Uterus (tissue), 4 donors: ENCODE measurements around the gene KLHL17. TPM values are rescaled to one million over a fixed set of nuclear protein-coding genes. Genes with fewer than 3 reads are reported as not detected.

Experiments used
- DNase-seq, 2 donors: peaks; one replicate each; pipeline ENCODE4 v3.0.0-alpha.2; 2019 to 2020
- H3K27ac ChIP-seq, 2 donors: fragments of 200-600 bp; sonication (generic); 1 replicate in 1 of 2; 2 replicates in 1 of 2; pipeline ENCODE4 v1.5.1; 2016 to 2018
- H3K27me3 ChIP-seq, 2 donors: fragments of 200-600 bp; sonication (generic); one replicate each; pipeline ENCODE4 v1.5.1; 2018 to 2019; ENCODE audit warnings: control low read depth in 1 of 2
- H3K36me3 ChIP-seq, 2 donors: fragments of 200-600 bp; sonication (generic); one replicate each; pipeline ENCODE4 v1.5.1; 2019; ENCODE audit warnings: control low read depth in 1 of 2
- H3K4me1 ChIP-seq, 2 donors: fragments of 200-600 bp; sonication (generic); one replicate each; pipeline ENCODE4 v1.5.1; 2018 to 2019; ENCODE audit warnings: control low read depth in 1 of 2
- H3K4me3 ChIP-seq, 2 donors: fragments of 200-600 bp; sonication (generic); 1 replicate in 1 of 2; 2 replicates in 1 of 2; pipeline ENCODE4 v1.5.1; 2018 to 2019; ENCODE audit warnings: mild to moderate bottlenecking in 1 of 2
- H3K9me3 ChIP-seq, 2 donors: fragments of 200-600 bp; sonication (generic); one replicate each; pipeline ENCODE4 v1.5.1; 2019; ENCODE audit warnings: control low read depth in 1 of 2
- POLR2A ChIP-seq, 2 donors: fragments of 450-650 bp; IDR thresholded peaks; one replicate each; pipeline ENCODE4 v1.6.1; 2016; ENCODE audit warnings: antibody characterized with exemption in 2 of 2, mild to moderate bottlenecking in 1 of 2, moderate library complexity in 1 of 2
- intact Hi-C: fragments of 100-400 bp; cut with DNase I; formaldehyde crosslinking; loops from one replicate; pipeline ENCODE4 v1.15.1; 2023; ENCODE audit warnings: low total_unique reads
- total RNA-seq, 4 donors: library from RNA; depleted of rRNA in 3 of 4; stranded (reverse); fragments of >200 nt in 3 of 4; gene quantifications; one replicate each; pipeline versions ENCODE4 v1.1.0 to v1.2.4, GENCODE V29; 2014 to 2023
- TF ChIP-seq, protein P1 (sequence below), 4 experiments: fragments of 200-600 bp in 2 of 4; fragments of 450-650 bp in 2 of 4; sonication (generic) in 2 of 4; IDR thresholded peaks; one replicate each; pipeline ENCODE4 v1.5.1; 2016 to 2019; ENCODE audit warnings: antibody characterized with exemption in 4 of 4, mild to moderate bottlenecking in 2 of 4, moderate library complexity in 1 of 4
- donor health status: DM: yes; HTN: yes; CAD: no.

KLHL17 gene
- total RNA-seq, 4 donors from 2014 or later: 1.8 to 15.3 (median 9.6) TPM

DNA sequence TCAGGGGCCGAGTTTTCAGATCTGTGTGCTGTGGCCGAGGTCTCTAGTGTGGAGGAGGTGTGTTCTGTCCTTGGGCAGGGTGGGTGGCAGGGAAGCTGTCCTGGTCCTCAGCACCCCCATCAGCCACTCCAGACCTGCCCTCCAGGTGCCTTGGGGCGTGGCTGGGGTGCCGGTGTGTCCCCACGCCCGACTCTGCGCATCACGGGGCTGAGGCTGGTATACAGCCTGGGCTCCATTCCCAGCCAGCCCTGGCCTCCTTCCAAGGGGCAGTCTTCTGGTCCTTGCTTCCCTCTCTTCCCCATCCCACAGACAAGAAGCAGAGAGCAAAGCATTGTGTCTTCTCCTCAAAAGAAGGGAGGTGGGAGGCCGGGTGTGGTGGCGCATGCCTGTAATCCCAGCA is 32.6 kb upstream of the KLHL17 start:
- no peaks in the 10 kb centered on the region for H3K27me3 ChIP-seq
- intact Hi-C loops: no loop called here

DNA sequence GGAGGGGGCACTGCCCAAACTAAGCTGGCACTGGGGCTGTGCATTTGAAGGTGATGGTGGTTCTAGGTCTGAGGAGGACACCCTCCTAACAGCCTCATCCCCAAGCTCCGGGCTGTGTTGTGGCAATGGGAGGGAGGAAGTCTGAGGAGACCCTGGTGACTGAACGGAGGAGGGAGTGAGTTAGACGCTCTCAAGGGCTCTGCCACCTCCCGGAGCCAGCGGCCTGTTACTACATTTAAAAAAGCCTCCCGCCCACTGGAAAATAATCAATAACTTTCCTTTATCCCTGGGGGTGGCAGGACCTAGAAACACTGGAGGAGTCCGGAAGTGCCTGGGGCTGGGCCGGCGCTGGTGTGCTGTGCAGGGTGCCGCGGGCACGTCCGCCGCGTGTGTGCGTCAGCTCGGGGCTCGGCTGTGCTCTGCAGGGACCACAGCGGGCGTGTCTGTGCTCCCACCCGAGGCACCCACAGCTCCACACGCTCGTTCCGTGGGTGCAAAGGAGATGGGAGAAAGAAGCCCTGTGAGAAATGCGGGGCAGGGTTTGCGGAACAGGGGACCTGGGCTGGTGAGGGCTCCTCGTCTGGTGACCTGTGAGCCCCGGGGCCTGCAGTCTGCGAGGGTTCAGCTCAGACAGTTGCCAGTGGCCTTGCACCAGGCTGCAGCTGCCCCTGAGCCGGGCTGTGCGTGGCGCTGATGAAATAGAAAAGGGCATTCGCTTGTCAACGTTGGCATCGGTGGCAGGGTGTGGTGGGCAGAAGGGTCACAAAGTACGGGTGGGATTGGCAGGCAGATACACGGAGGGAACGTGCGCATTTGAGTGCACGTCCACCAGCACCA is 31.3 kb upstream of the KLHL17 start:
- Histone ChIP-seq H3K4me3 (no peak overlapping the region), H3K27ac (no peak overlapping the region), H3K36me3 (no peaks in the 10 kb centered on the region), H3K27me3 (no peaks in the 10 kb centered on the region), H3K4me1 (peaks cover 0 to 21% of the 10 kb centered on the region in 2 donors), H3K9me3 (no peaks in the 10 kb centered on the region)
- intact Hi-C loops: no loop called here
- TF ChIP-seq, protein P1, sequence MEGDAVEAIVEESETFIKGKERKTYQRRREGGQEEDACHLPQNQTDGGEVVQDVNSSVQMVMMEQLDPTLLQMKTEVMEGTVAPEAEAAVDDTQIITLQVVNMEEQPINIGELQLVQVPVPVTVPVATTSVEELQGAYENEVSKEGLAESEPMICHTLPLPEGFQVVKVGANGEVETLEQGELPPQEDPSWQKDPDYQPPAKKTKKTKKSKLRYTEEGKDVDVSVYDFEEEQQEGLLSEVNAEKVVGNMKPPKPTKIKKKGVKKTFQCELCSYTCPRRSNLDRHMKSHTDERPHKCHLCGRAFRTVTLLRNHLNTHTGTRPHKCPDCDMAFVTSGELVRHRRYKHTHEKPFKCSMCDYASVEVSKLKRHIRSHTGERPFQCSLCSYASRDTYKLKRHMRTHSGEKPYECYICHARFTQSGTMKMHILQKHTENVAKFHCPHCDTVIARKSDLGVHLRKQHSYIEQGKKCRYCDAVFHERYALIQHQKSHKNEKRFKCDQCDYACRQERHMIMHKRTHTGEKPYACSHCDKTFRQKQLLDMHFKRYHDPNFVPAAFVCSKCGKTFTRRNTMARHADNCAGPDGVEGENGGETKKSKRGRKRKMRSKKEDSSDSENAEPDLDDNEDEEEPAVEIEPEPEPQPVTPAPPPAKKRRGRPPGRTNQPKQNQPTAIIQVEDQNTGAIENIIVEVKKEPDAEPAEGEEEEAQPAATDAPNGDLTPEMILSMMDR (IDR thresholded peaks at IDR 0.05): no peak
- no peak for TF ChIP-seq POLR2A (IDR thresholded peaks at IDR 0.05)
- no peak for DNase-seq

More for the DNA sequence above, 32.6 kb upstream of the KLHL17 start:
- H3K4me3 ChIP-seq: no peak overlapping the region
- no peaks in the 10 kb centered on the region for H3K9me3 ChIP-seq
- H3K36me3 ChIP-seq: no peaks in the 10 kb centered on the region
- no peak for DNase-seq
- no peak overlapping the region for H3K27ac ChIP-seq
- peaks cover 0 to 28% of the 10 kb centered on the region in 2 donors for H3K4me1 ChIP-seq
- TF ChIP-seq, protein P1 (IDR thresholded peaks at IDR 0.05): no peak
- no peak for TF ChIP-seq POLR2A (IDR thresholded peaks at IDR 0.05)

DNA sequence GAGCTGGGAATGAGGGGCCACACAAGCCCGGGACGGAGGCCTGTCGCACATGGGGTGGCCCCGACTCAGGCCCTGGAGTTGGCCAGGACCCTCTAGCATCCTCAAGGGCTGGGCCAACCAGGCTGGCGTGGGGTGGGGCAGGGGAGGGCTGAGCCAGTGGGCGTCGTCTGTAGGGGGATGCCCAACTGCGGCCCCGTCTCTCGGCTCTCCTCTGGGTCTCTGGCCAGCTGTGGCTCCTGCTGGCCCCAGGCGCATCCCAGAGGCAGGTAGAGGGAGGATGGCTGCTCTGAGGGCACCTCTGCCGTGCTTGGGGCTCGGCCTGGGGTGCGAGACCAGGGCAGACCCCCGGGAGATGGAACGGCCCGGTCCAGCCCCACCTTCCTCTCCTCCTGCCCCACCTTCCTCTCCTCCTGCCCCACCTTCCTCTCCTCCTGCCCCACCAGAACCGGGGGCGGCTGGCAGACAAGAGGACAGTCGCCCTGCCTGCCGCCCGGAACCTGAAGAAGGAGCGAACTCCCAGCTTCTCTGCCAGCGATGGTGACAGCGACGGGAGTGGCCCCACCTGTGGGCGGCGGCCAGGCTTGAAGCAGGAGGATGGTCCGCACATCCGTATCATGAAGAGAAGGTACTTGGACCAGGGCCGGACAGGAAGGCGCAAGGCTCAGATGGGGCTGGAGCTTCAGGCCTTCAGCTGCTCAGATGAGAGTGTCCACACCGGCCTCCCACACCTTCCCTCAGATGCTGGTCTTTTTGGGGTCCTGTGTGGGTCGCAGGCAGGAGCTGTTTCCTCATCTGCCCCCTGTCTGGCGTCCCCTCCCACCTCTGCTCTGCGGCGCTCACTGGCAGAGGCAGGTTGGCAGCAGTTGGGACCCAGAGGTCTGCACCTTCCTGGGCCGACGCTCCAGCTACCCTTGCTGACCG is 30.4 kb upstream of the KLHL17 start:
- TF ChIP-seq, protein P1 (IDR thresholded peaks at IDR 0.05): no peak
- no peak for TF ChIP-seq POLR2A (IDR thresholded peaks at IDR 0.05)
- H3K4me1 ChIP-seq: peaks cover 0 to 12% of the 10 kb centered on the region in 2 donors
- no peaks in the 10 kb centered on the region for H3K36me3 ChIP-seq
- intact Hi-C loops: no loop called here
- H3K27me3 ChIP-seq: no peaks in the 10 kb centered on the region
- no peak overlapping the region for H3K4me3 ChIP-seq
- DNase-seq: no peak
- H3K27ac ChIP-seq: no peak overlapping the region
- H3K9me3 ChIP-seq: no peaks in the 10 kb centered on the region

DNA sequence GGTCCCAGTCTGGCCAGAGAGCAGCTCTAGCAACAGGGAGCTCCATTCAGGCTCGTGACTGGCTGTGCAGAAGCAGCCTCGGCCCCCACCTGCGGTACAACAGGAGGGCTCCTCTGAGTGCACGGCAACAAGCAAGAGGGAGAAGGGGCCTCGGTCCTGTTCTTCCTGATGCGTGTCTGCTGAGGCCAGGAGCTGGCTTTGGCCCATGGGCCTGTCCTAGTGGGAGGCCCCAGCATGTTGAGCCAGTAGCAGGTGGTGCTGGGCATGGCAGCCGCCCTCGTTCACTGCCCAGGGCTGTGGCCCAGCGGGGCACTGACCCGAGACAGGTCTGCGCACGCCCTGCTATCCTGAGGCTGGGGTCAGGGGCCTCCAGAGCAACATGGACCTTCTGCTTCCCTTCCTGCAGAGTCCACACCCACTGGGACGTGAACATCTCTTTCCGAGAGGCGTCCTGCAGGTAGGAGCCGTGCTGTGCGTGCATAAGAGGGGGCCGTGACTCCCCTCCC is 29.7 kb upstream of the KLHL17 start:
- no peak for DNase-seq
- H3K27ac ChIP-seq: no peak overlapping the region
- H3K9me3 ChIP-seq: no peaks in the 10 kb centered on the region
- H3K4me1 ChIP-seq: peaks cover 0 to 5% of the 10 kb centered on the region in 2 donors
- no peak overlapping the region for H3K4me3 ChIP-seq
- intact Hi-C loops: no loop called here
- no peak for TF ChIP-seq POLR2A (IDR thresholded peaks at IDR 0.05)
- TF ChIP-seq, protein P1 (IDR thresholded peaks at IDR 0.05): no peak
- no peaks in the 10 kb centered on the region for H3K36me3 ChIP-seq
- H3K27me3 ChIP-seq: no peaks in the 10 kb centered on the region
